Mesothelial cell of epicardium (in vitro differentiated cells): ENCODE results near the gene SYCP1. TPM values are rescaled to one million over a fixed set of nuclear protein-coding genes. Genes with fewer than 3 reads are reported as not detected.

Source experiments
- DNase-seq, 2 experiments: peaks; one replicate each; pipeline ENCODE4 v3.0.0; 2021; ENCODE audit warnings: low spot score in 2 of 2; ENCODE audit not compliant: unreplicated experiment in 2 of 2
- H3K27ac Mint-ChIP-seq: 2 replicates; pipeline ENCODE4 v1.8.0; 2021; ENCODE audit warnings: mixed read lengths
- H3K27me3 Mint-ChIP-seq: 2 replicates; pipeline ENCODE4 v1.8.0; 2021; ENCODE audit warnings: low read depth, mixed read lengths
- H3K36me3 Mint-ChIP-seq: 2 replicates; pipeline ENCODE4 v1.8.0; 2021; ENCODE audit warnings: mixed read lengths
- H3K4me1 Mint-ChIP-seq: 2 replicates; pipeline ENCODE4 v1.8.0; 2021; ENCODE audit warnings: mixed read lengths
- H3K4me3 Mint-ChIP-seq: 2 replicates; pipeline ENCODE4 v1.8.0; 2021; ENCODE audit warnings: mild to moderate bottlenecking, moderate library complexity, mixed read lengths
- H3K9me3 Mint-ChIP-seq: 2 replicates; pipeline ENCODE4 v1.8.0; 2021; ENCODE audit warnings: mixed read lengths
- CTCF ChIP-seq: fragments of 200-600 bp; sonication (generic); IDR thresholded peaks from one replicate; pipeline ENCODE4 v1.5.0; 2021; ENCODE audit warnings: antibody characterized with exemption; ENCODE audit not compliant: unreplicated experiment
- total RNA-seq: library from RNA; stranded (reverse); gene quantifications from 3 replicates; pipeline ENCODE4 v1.2.1, GENCODE V29; 2021

SYCP1 gene
- total RNA-seq, 1 donor from 2014 or later, result not detected

GRCh38 chr1:115023593-115023992 lies 168.9 kb downstream of the SYCP1 start:
- Mint-ChIP-seq H3K36me3 (no peaks in the 10 kb centered on the region), H3K9me3 (peaks cover 2% of the 10 kb centered on the region), H3K27ac (no peak overlapping the region), H3K4me1 (no peaks in the 10 kb centered on the region), H3K4me3 (no peak overlapping the region), H3K27me3 (peaks cover 16% of the 10 kb centered on the region)
- TF ChIP-seq CTCF, result no peak
- DNase-seq, result no peak

- no peaks in the 10 kb centered on the region for H3K4me1 Mint-ChIP-seq
- no peak within 1 kb of the TSS for H3K4me3 Mint-ChIP-seq
- H3K36me3 Mint-ChIP-seq, result no peaks in the 10 kb centered on the region
- peaks cover 8% of the 10 kb centered on the region for H3K27me3 Mint-ChIP-seq
- no peak for TF ChIP-seq CTCF
- H3K9me3 Mint-ChIP-seq, result no peaks in the 10 kb centered on the region
- no peak within 1 kb of the TSS for H3K27ac Mint-ChIP-seq
- no peak for DNase-seq
Measured at GRCh38 chr1:115029526-115029925, 174.9 kb downstream of the SYCP1 start, which contains the start of gene TSHB. TSS of gene TSHB (plus strand) at chr1:115029826. CDS start at chr1:115033363, 3,537 bp downstream.

- Mint-ChIP-seq H3K27me3 (peaks cover 12% of the 10 kb centered on the region), H3K9me3 (no peaks in the 10 kb centered on the region), H3K4me3 (no peak overlapping the region), H3K36me3 (no peaks in the 10 kb centered on the region), H3K27ac (no peak overlapping the region), H3K4me1 (no peaks in the 10 kb centered on the region)
- no peak for DNase-seq
- no peak for TF ChIP-seq CTCF
Measured at GRCh38 chr1:115031595-115031994, 176.9 kb downstream of the SYCP1 start.

GRCh38 chr1:115035652-115036051 lies 181.0 kb downstream of the SYCP1 start:
- no peaks in the 10 kb centered on the region for H3K9me3 Mint-ChIP-seq
- H3K27ac Mint-ChIP-seq, result no peak overlapping the region
- H3K4me3 Mint-ChIP-seq, result no peak overlapping the region
- H3K27me3 Mint-ChIP-seq, result peaks cover 17% of the 10 kb centered on the region
- no peaks in the 10 kb centered on the region for H3K36me3 Mint-ChIP-seq
- no peak for DNase-seq
- TF ChIP-seq CTCF, result no peak
- H3K4me1 Mint-ChIP-seq, result no peaks in the 10 kb centered on the region

- H3K4me1 Mint-ChIP-seq, result no peaks in the 10 kb centered on the region
- TF ChIP-seq CTCF, result no peak
- H3K36me3 Mint-ChIP-seq, result no peaks in the 10 kb centered on the region
- no peak overlapping the region for H3K27ac Mint-ChIP-seq
- no peak for DNase-seq
- H3K27me3 Mint-ChIP-seq, result peaks cover 17% of the 10 kb centered on the region
- no peaks in the 10 kb centered on the region for H3K9me3 Mint-ChIP-seq
- no peak overlapping the region for H3K4me3 Mint-ChIP-seq
Measured at GRCh38 chr1:115036814-115037507, 182.3 kb downstream of the SYCP1 start.
